HEK293T (cell line): Measurements from ENCODE around the gene ZNF491.

Experiments
- ARNT ChIP-seq: fragments of 450-650 bp; IDR thresholded peaks from 2 replicates; pipeline ENCODE4 v1.6.1; 2017; ENCODE audit warnings: mild to moderate bottlenecking
- BHLHE40 ChIP-seq: fragments of 450-650 bp; IDR thresholded peaks from 2 replicates; pipeline ENCODE4 v1.6.1; 2016; ENCODE audit warnings: mild to moderate bottlenecking, moderate library complexity, borderline replicate concordance
- HDGF ChIP-seq: fragments of 450-650 bp; IDR thresholded peaks from 2 replicates; pipeline ENCODE4 v1.6.1; 2017; ENCODE audit warnings: antibody characterized with exemption, borderline replicate concordance
- L3MBTL2 ChIP-seq: fragments of 450-650 bp; conservative IDR thresholded peaks from 2 replicates; pipeline ENCODE4 v1.6.1; 2016; ENCODE audit warnings: mild to moderate bottlenecking
- PKNOX1 ChIP-seq: fragments of 450-650 bp; IDR thresholded peaks from 2 replicates; pipeline ENCODE4 v1.6.1; 2016
- SP1 ChIP-seq: fragments of 450-650 bp; IDR thresholded peaks from 2 replicates; pipeline ENCODE4 v1.6.1; 2017
- SUZ12 ChIP-seq: fragments of 450-650 bp; IDR thresholded peaks from 2 replicates; pipeline ENCODE4 v1.6.1; 2016; ENCODE audit warnings: mild to moderate bottlenecking
- ZNF384 ChIP-seq: fragments of 450-650 bp; IDR thresholded peaks from 2 replicates; pipeline ENCODE4 v1.6.1; 2016

- TF ChIP-seq HDGF (no peak), SUZ12 (no peak), ZNF384 (no peak), ARNT (no peak), SP1 (no peak), BHLHE40 (no peak), L3MBTL2 (no peak), PKNOX1 (no peak)
Observed at GRCh38 chr19:11763611-11764010, 34.7 kb upstream of the ZNF491 start.
